A673 (cell line): ENCODE measurements around the gene DGCR8. TPM values are rescaled to one million over a fixed set of nuclear protein-coding genes. Genes with fewer than 3 reads are reported as not detected.

Source experiments
- BruUV-seq: library from RNA; stranded (reverse); fragments of 400-500 nt; replicated peaks from 2 replicates; lab custom pipeline; 2021; lab: Mats Ljungman, UMichigan
- CTCF ChIA-PET: fragments of 300-600 bp; sonication (Branson Sonifier 250); formaldehyde crosslinking; loops from one replicate; lab custom pipeline; 2022; ENCODE audit warnings: antibody characterized with exemption; lab: Charles Lee
- POLR2A ChIA-PET: fragments of 300-600 bp; sonication (Branson Sonifier 250); formaldehyde crosslinking; loops from one replicate; lab custom pipeline; 2022; ENCODE audit warnings: antibody characterized with exemption; ENCODE audit not compliant: low non-redundant PET; lab: Charles Lee
- DNase-seq: peaks from one replicate; pipeline ENCODE4 v3.0.0-alpha.2; 2015; ENCODE audit warnings: low spot score
- H3K27ac ChIP-seq: fragments of 200-600 bp; sonication (generic); 2 replicates; pipeline ENCODE4 v1.5.1; 2016; ENCODE audit warnings: mixed run types, low read depth, mild to moderate bottlenecking, mixed read lengths, antibody characterized with exemption, low read length; ENCODE audit not compliant: poor library complexity, severe bottlenecking
- H3K27me3 ChIP-seq: fragments of 200-600 bp; sonication (generic); replicated peaks from 2 replicates; pipeline ENCODE4 v1.6.1; 2017; ENCODE audit warnings: mixed run types, low read depth, mild to moderate bottlenecking, mixed read lengths, antibody characterized with exemption, low read length; ENCODE audit not compliant: insufficient read depth, poor library complexity
- H3K36me3 ChIP-seq: fragments of 200-600 bp; sonication (generic); 2 replicates; pipeline ENCODE4 v1.6.1; 2016; ENCODE audit warnings: mixed run types, mild to moderate bottlenecking, mixed read lengths, antibody characterized with exemption, low read length; ENCODE audit not compliant: insufficient read depth, poor library complexity, severe bottlenecking
- H3K4me1 ChIP-seq: fragments of 200-600 bp; sonication (generic); 2 replicates; pipeline ENCODE4 v1.6.1; 2017; ENCODE audit warnings: mixed run types, mild to moderate bottlenecking, mixed read lengths, antibody characterized with exemption, low read length; ENCODE audit not compliant: insufficient read depth, poor library complexity, severe bottlenecking
- H3K4me3 ChIP-seq: fragments of 200-600 bp; sonication (generic); 2 replicates; pipeline ENCODE4 v1.5.1; 2016; ENCODE audit warnings: low read depth, mixed run types, mild to moderate bottlenecking, mixed read lengths, low read length; ENCODE audit not compliant: poor library complexity, severe bottlenecking
- H3K9me3 ChIP-seq: fragments of 200-600 bp; sonication (generic); 2 replicates; pipeline ENCODE4 v1.6.1; 2016; ENCODE audit warnings: mixed run types, low read depth, mild to moderate bottlenecking, mixed read lengths, antibody characterized with exemption, low read length; ENCODE audit not compliant: poor library complexity, severe bottlenecking
- CTCF ChIP-seq: fragments of 300-800, 200-600 bp; sonication (generic); conservative IDR thresholded peaks from 2 replicates; pipeline ENCODE4 v1.5.1; 2017; ENCODE audit warnings: low read depth, mild to moderate bottlenecking, antibody characterized with exemption, low read length, moderate library complexity, mixed read lengths
- EZH2 ChIP-seq: fragments of 200-600 bp; sonication (generic); IDR thresholded peaks from 2 replicates; pipeline ENCODE4 v1.6.1; 2017; ENCODE audit warnings: borderline replicate concordance, low read depth, mild to moderate bottlenecking, mixed read lengths, antibody characterized with exemption, low read length; ENCODE audit not compliant: poor library complexity, severe bottlenecking
- intact Hi-C: fragments of 100-400 bp; cut with micrococcal nuclease; formaldehyde crosslinking; loops from one replicate; pipeline ENCODE4 v1.10.0; 2022; ENCODE audit not compliant: unreplicated experiment
- total RNA-seq: library from RNA; stranded (reverse); gene quantifications from 2 replicates; pipeline ENCODE4 v1.2.3, GENCODE V29; 2021

Gene DGCR8
- total RNA-seq, 1 experiment from 2014 or later, result 63.2 TPM

GRCh38 chr22:20155330-20156041 lies 75.4 kb downstream of the DGCR8 start:
- intact Hi-C loops, result no loop called here
- ChIA-PET CTCF (interaction anchor here (0.6 kb wide), 1 partner anchor 15 kb away, joined by 3 read pairs; no protein-coding TSS in a partner anchor), POLR2A (no interaction called here)
- H3K27me3 ChIP-seq, result no peaks in the 10 kb centered on the region
- no TSS peak for BruUV-seq
- H3K36me3 ChIP-seq, result no peaks in the 10 kb centered on the region
- H3K9me3 ChIP-seq, result no peaks in the 10 kb centered on the region
- no peaks in the 10 kb centered on the region for H3K4me1 ChIP-seq
- peak; percentile 28 for DNase-seq
- no peak overlapping the region for H3K27ac ChIP-seq
- no peak overlapping the region for H3K4me3 ChIP-seq
- TF ChIP-seq EZH2, result no peak
- TF ChIP-seq CTCF, result no peak

DNA sequence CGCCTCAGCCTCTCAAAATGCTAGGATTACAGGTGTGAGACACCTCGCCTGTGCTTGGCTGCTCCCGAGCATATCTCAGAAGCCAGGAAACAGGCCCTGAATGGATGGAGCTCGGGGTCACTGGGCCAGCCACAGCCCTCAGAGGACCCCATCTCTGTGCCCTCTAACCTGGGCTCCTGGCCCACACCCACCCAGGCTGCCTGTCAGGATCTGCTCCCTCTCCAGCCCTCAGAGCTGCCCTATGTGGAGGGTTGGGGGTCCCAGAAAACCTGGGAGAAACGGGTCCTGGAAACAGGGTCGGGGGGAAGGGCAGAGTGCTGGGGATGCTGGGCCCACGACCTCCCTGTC lies 76.0 kb downstream of the DGCR8 start:
- H3K27ac ChIP-seq, result no peak overlapping the region
- DNase-seq, result no peak
- intact Hi-C loops, result no loop called here
- no peaks in the 10 kb centered on the region for H3K4me1 ChIP-seq
- no TSS peak for BruUV-seq
- ChIA-PET CTCF (no interaction called here), POLR2A (no interaction called here)
- no peak for TF ChIP-seq CTCF
- TF ChIP-seq EZH2, result no peak
- H3K27me3 ChIP-seq, result no peaks in the 10 kb centered on the region
- H3K36me3 ChIP-seq, result no peaks in the 10 kb centered on the region
- H3K9me3 ChIP-seq, result no peaks in the 10 kb centered on the region
- no peak overlapping the region for H3K4me3 ChIP-seq

- ChIA-PET POLR2A (no interaction called here), CTCF (interaction anchor here (1.0 to 1.1 kb wide), 5 partner anchors 82 to 300 kb away, joined by 3 to 7 read pairs (median 6); no protein-coding TSS in a partner anchor)
- no peak overlapping the region for H3K27ac ChIP-seq
- intact Hi-C loops, result loop anchor here (1.0 kb wide), 3 partner anchors 111 to 299 kb away; partner anchors contain the start of gene RTN4R
- H3K4me1 ChIP-seq, result no peaks in the 10 kb centered on the region
- no TSS peak for BruUV-seq
- DNase-seq, result peak; percentile 81
- no peaks in the 10 kb centered on the region for H3K27me3 ChIP-seq
- H3K36me3 ChIP-seq, result no peaks in the 10 kb centered on the region
- peak; percentile 97 for TF ChIP-seq CTCF
- TF ChIP-seq EZH2, result no peak
- no peaks in the 10 kb centered on the region for H3K9me3 ChIP-seq
- no peak overlapping the region for H3K4me3 ChIP-seq
Observed at GRCh38 chr22:20156611-20157429, 76.8 kb downstream of the DGCR8 start.
